BJ (cell line): Measurements from ENCODE around the gene FADS1. TPM values are rescaled to one million over a fixed set of nuclear protein-coding genes. Genes with fewer than 3 reads are reported as not detected.

ENCODE experiments used
- CTCF ChIA-PET: fragments of 350-600 bp; formaldehyde crosslinking; extraction: SDS; loops from one replicate; lab custom pipeline; 2021; ENCODE audit warnings: antibody characterized with exemption, inconsistent platforms; lab: Yijun Ruan, JAX
- POLR2A ChIA-PET: fragments of 300-600 bp; sonication (Branson Sonifier 250); formaldehyde crosslinking; extraction: SDS; loops from one replicate; lab custom pipeline; 2021; ENCODE audit warnings: antibody characterized with exemption; lab: Charles Lee
- DNase-seq: peaks from one replicate; pipeline ENCODE4 v3.0.0-alpha.2; 2011; ENCODE audit warnings: low read depth
- H3K27me3 ChIP-seq: 2 replicates; pipeline ENCODE4 v1.6.0; 2011; ENCODE audit warnings: low read length; ENCODE audit not compliant: control insufficient read depth, insufficient read depth
- H3K36me3 ChIP-seq: 2 replicates; pipeline ENCODE4 v1.5.1; 2011; ENCODE audit warnings: low read length; ENCODE audit not compliant: control insufficient read depth, insufficient read depth
- H3K4me3 ChIP-seq: 2 replicates; pipeline ENCODE4 v1.5.1; 2011; ENCODE audit warnings: low read depth, mild to moderate bottlenecking, control low read depth, low read length
- polyA minus RNA-seq: library from RNA; depleted of rRNA, polyadenylated mRNA; stranded (reverse); fragments of >200 nt; gene quantifications from 2 replicates; pipeline ENCODE4 v1.2.3, GENCODE V29; 2011; rRNA and poly(A)+ RNA removed
- polyA plus RNA-seq: library from polyadenylated mRNA; depleted of rRNA; stranded (reverse); fragments of >200 nt; gene quantifications from 2 replicates; pipeline ENCODE4 v1.2.3, GENCODE V29; 2011; rRNA removed
- TF ChIP-seq, protein P1 (sequence below): IDR thresholded peaks from 2 replicates; pipeline ENCODE4 v1.5.1; 2011; ENCODE audit warnings: low read depth, mild to moderate bottlenecking, control low read depth, inconsistent platforms, low read length, moderate library complexity; ENCODE audit not compliant: insufficient read depth

Gene FADS1
- polyA plus RNA-seq (48.1 and 58.0 TPM in 2 replicates), polyA minus RNA-seq (38.7 and 87.4 TPM in 2 replicates)

GRCh38 chr11:61816736-61817455 is at the start of gene FADS1:
Gene FADS1 (minus strand): TSS chr11:61817003. CDS start chr11:61816929, 74 bp downstream.
- Histone ChIP-seq H3K4me3 (peak within 1 kb of the TSS; percentile 65), H3K27me3 (no peaks in the 10 kb centered on the region), H3K36me3 (peaks cover 9% of the 10 kb centered on the region)
- ChIA-PET CTCF (interaction anchor here (0.8 to 2.8 kb wide), 4 partner anchors 12 to 54 kb away, joined by 3 to 22 read pairs (median 4); partner anchors contain the start of gene FADS2), POLR2A (no interaction called here)
- peak; percentile 45 for DNase-seq
- TF ChIP-seq, protein P1, sequence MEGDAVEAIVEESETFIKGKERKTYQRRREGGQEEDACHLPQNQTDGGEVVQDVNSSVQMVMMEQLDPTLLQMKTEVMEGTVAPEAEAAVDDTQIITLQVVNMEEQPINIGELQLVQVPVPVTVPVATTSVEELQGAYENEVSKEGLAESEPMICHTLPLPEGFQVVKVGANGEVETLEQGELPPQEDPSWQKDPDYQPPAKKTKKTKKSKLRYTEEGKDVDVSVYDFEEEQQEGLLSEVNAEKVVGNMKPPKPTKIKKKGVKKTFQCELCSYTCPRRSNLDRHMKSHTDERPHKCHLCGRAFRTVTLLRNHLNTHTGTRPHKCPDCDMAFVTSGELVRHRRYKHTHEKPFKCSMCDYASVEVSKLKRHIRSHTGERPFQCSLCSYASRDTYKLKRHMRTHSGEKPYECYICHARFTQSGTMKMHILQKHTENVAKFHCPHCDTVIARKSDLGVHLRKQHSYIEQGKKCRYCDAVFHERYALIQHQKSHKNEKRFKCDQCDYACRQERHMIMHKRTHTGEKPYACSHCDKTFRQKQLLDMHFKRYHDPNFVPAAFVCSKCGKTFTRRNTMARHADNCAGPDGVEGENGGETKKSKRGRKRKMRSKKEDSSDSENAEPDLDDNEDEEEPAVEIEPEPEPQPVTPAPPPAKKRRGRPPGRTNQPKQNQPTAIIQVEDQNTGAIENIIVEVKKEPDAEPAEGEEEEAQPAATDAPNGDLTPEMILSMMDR: peak; percentile 77

DNA sequence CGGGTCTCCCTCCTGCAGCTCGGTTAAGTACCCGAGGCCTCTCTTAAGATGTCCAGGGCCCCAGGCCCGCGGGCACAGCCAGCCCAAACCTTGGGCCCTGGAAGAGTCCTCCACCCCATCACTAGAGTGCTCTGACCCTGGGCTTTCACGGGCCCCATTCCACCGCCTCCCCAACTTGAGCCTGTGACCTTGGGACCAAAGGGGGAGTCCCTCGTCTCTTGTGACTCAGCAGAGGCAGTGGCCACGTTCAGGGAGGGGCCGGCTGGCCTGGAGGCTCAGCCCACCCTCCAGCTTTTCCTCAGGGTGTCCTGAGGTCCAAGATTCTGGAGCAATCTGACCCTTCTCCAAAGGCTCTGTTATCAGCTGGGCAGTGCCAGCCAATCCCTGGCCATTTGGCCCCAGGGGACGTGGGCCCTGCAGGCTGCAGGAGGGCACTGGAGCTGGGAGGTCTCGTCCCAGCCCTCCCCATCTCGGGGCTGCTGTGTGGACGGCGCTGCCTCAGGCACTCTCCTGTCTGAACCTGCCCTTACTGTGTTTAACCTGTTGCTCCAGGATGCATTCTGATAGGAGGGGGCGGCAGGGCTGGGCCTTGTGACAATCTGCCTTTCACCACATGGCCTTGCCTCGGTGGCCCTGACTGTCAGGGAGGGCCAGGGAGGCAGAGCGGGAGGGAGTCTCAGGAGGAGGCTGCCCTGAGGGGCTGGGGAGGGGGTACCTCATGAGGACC is 49.6 kb upstream of the FADS1 start:
- H3K36me3 ChIP-seq: peaks cover 26% of the 10 kb centered on the region
- DNase-seq: no peak
- TF ChIP-seq, protein P1: no peak
- ChIA-PET POLR2A (no interaction called here), CTCF (interaction anchor here (1.1 to 2.3 kb wide), 5 partner anchors 32 to 242 kb away, joined by 3 to 10 read pairs (median 4); no protein-coding TSS in a partner anchor)
- H3K4me3 ChIP-seq: no peak overlapping the region
- no peaks in the 10 kb centered on the region for H3K27me3 ChIP-seq

DNA sequence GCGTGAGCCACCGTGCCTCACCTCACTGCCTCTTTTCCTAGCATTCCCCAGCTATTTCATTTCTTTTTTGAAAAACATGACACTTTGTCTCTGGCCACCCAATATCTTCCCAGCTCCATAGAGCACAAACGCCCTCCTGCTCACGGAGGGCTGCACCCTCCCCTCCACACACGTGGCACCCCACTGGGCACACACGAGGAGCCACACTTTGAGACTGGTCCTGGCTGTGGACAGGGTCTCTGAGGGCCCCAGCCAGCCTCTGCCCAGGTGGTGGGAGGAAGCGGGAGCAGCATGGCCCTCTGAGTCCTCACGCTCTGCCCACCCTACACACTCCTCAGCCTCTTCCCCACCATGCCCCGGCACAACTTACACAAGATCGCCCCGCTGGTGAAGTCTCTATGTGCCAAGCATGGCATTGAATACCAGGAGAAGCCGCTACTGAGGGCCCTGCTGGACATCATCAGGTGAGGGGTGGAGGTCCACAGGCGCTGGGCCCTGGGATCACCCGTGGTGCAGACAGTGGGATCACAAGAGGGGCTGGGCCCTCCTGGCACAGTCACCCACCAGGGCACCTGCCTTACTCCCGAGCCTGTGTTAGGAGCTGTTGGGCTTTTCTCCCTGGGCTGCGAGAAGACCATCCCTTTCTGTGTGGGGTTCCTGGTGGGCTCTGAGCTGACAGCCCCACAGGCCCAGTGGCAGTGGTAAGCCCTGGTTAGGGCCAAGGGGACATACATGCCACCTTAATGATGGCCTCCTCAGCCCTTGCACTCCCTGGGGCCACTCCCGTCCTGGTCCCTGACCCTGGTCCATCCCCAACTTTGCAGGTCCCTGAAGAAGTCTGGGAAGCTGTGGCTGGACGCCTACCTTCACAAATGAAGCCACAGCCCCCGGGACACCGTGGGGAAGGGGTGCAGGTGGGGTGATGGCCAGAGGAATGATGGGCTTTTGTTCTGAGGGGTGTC is 48.3 kb upstream of the FADS1 start:
- ChIA-PET CTCF (interaction anchor here (1.1 to 2.3 kb wide), 3 partner anchors 33 to 243 kb away, joined by 3 to 10 read pairs (median 6); no protein-coding TSS in a partner anchor), POLR2A (no interaction called here)
- H3K27me3 ChIP-seq: no peaks in the 10 kb centered on the region
- H3K4me3 ChIP-seq: no peak overlapping the region
- no peak for DNase-seq
- TF ChIP-seq, protein P1: no peak
- peaks cover 30% of the 10 kb centered on the region for H3K36me3 ChIP-seq

DNA sequence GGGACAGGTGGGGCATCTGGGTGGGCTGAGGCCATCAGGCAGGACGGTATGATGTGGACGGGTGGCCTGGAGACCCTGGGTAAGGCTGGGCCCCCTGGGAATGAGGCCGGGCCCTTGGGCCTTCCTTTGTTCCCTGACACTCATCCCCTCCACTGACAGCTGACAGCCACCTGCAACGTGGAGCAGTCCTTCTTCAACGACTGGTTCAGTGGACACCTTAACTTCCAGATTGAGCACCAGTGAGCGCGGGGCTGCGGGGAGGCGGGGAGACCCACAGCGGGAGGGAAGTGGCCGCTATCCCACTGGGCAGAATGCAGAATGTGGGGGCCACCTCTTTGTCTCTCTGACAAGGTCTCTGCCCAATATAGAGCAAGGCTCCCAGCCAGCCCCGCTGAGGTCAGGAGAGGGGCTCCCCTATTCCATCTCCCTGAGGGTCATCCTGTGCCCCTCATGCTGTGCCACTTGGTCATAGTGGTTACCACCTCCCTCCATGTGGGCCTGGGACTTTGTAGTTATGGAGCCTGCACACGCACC is 46.8 kb upstream of the FADS1 start:
- no peak overlapping the region for H3K4me3 ChIP-seq
- ChIA-PET POLR2A (no interaction called here), CTCF (interaction anchor here (1.8 to 2.6 kb wide), 2 partner anchors 35 to 244 kb away, joined by 6 to 12 read pairs; no protein-coding TSS in a partner anchor)
- H3K27me3 ChIP-seq: no peaks in the 10 kb centered on the region
- DNase-seq: no peak
- TF ChIP-seq, protein P1: no peak
- peaks cover 32% of the 10 kb centered on the region for H3K36me3 ChIP-seq
